HG03097 (cell line): Measurements from ENCODE around the gene GPR4.
"Not testable (repeated sequence)": the region's sequence is repeated elsewhere in the genome, so short reads cannot be mapped to it uniquely, and the experiment has no call there.

Experiments used
- ATAC-seq: cut with Tn5 transposase; IDR thresholded peaks from one replicate; pipeline ENCODE4 v1.9.1; 2021; ENCODE audit not compliant: unreplicated experiment, low FRiP score

The GPR4 gene

DNA sequence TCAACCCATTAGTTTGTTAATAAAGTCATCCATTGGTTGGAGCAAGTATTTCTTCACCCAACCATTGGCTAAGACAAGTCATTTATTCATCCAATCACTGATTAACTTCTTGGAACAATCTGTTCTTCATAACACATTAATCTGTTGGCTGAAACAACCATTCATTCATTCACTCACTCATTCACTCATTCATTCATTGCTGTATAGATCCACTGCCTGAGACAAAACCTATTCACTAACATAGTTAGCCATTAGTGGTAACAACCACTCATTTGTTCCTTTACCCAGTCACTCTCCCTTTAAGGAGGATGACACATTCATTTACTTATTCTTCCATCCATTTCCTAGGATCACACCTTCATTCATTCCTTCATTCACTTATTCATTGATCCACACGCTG lies 22.0 kb upstream of the GPR4 start:
- ATAC-seq = no peak

GRCh38 chr19:45621976-45622503 lies 20.0 kb upstream of the GPR4 start:
- ATAC-seq = no peak

- ATAC-seq = no peak
These were observed 19.4 kb upstream of the GPR4 start for GRCh38 chr19:45621389-45621788.

DNA sequence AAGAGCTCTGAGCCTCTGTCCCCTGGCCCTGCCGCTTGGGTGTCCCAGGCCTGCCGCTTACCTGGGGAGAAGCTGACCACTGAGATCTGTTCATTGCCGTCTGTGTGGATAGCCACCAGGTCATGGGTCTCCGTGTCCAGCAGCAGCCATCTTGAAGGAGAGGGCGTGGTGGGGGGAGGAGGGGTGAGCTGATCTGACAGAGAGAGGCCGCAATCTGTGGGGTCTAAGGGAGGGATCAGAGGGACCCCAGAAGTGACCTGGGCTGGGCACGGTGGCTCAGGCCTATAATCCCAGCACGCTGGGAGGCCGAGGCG lies 14.6 kb upstream of the GPR4 start:
- no peak for ATAC-seq

- ATAC-seq = no peak
These were observed 14.0 kb upstream of the GPR4 start for GRCh38 chr19:45615795-45616703.

GRCh38 chr19:45615056-45615455 lies 13.0 kb upstream of the GPR4 start:
- not testable (repeated sequence) for ATAC-seq

- ATAC-seq = no peak
These were observed 12.1 kb upstream of the GPR4 start for GRCh38 chr19:45613926-45614725.

DNA sequence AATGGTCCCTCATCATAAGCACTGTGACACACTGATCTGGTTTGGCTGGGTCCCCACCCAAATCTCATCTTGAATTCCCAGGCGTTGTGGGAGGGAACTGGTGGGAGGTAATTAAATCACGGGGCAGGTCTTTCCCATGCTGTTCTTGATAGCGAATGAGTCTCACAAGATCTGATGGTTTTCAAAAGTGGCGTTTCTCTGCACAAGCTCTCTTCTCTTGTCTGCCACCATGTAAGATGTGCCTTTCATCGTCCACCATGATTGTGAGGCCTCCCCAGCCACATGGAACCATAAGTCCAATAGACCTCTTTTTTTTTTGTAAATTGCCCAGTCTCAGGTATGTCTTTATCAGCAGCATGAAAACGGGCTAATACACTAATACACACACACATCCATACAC lies 6.9 kb upstream of the GPR4 start:
- ATAC-seq = no peak

DNA sequence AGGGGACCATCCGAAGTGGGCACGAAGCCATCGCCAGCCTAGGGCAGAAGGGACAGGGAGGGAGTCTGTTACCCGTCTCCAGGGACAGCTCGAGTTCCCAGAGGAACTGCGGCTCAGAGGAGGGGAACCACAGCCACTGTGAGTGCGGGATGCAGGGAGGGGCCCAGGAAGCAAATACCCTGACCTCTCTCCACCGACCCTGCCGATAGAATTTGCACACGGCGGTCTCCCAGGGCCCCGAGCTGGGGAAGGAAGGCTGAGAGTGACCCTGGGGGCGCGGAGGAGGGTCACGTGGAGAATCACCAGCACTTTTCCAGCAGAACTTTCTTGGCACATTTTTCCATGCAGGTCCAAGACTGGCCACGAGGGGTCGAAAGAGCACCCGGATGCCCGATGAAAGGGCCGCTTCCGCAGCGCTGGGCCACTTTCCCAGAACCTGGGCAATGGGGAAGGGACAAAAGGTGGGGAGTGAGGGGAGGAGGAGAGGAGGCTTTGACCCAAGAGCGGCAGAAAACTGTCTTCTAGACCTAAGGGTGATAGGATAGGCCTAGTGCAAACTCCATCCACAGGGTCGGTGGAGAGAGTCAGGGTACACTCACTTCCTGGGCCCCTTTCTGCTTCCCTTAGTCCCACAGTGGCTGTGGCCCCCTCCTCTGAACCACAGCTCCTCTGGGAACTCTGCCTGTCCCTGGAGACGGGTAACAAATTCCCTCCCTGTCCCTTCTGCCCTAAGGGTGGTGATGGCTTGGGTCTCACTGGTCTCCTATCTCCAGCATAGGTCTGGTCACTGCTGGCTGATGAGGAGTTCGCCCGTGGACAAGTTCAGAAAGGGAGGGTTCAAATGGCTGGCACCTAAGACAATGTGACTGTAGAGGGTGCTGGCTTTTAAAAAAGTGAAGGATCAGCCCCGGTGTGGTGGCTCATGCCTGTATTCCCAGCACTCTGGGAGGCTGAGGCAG lies 5.3 kb upstream of the GPR4 start:
- ATAC-seq = no peak

- ATAC-seq = no peak
These were observed 897 bp downstream of the GPR4 start for GRCh38 chr19:45601115-45601514.

DNA sequence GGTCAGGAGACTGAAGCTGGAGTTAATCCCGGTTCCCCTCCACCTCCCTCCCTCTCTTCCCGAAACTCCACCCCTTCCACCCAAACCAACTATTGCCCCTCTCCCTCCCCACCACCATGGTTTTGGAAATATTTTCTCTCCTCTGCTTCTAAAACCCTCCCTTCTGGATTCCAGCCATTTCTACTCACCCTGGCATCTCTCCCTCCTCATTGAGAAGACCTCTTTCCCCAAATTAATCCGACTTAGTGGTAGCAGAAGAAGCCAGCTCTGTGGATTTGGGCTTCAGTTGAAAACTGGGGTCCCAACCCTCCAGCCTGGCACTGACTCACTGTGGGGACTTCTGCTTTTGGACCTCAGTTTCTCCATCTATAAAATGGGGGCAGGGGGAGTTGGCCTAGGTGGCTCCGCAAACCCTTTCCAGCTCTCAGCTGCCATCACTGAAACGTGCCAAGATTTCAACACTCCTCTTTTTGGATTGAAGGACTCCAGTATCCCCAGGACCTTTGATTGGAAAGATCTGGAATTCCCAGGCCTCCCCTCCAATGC lies 1.6 kb downstream of the GPR4 start:
- ATAC-seq = no peak

- no peak for ATAC-seq
These were observed 2.7 kb downstream of the GPR4 start for GRCh38 chr19:45599286-45599685.

DNA sequence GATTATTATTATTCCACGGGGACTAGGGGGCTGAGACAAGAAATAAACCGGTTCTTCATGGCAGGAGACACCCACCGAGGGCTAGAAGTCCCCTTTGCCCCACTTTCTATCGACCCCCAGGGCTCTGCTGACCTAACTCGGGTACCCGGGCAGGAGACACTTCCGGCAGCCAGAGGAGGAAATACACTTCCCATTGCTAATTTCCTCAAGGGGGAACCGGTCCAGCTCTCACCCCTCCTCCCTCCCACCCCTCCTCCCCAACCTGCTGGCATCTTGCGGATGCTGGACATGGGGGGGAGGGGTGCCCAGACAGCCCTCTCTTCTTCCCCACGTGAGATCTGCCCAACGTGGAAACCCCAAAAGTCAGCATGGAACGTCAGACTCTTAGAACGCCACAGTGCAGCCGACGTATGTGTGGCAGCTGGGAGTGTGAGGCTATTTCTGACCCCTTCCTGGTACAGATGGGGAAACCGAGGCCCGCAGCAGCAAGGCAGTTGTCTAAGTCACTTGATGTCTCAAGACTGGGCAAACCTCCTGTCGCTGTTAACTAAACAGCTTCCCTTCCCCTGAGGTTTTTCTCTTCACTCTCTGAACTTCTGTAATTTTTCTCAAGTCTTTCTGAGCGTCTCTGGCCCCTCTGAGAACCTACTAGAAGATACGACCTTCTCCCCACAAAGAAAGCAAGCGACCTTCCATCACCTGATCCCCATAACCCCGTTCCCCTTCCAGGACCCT lies 3.6 kb downstream of the GPR4 start:
- ATAC-seq = no peak

DNA sequence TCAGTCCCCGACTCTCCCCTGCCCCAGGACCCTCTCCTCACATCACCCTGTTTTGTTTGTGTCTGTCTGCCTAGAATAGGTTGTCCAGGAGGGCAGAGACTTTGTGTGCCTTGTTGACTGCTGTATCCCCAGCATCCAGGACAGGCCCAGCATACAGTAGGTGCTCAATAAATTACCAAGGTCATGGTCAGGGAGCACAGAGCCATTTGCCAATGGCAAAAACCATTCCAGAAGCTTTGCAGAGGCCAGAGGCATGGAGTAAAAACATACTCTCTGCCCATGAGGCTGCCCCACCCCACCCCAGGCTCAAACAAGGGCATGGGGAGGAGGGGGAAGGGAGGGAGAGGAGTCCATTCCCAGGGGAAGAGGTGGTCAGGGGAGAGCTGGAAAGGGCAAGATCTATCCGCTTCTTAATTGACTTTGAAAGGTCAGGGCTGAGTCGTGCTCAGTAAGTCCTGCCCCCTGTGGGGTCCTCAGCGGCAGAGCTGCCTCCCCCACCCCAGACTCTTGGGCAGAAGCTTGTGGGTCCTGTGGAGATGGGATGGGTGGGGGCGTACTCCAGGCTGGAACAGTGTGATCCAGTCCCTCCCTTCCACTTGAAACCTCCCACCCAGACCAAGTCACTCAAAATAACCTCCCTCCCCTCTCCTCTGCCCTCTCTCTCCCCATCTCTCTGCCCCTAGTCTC lies 4.4 kb downstream of the GPR4 start:
- ATAC-seq = no peak

DNA sequence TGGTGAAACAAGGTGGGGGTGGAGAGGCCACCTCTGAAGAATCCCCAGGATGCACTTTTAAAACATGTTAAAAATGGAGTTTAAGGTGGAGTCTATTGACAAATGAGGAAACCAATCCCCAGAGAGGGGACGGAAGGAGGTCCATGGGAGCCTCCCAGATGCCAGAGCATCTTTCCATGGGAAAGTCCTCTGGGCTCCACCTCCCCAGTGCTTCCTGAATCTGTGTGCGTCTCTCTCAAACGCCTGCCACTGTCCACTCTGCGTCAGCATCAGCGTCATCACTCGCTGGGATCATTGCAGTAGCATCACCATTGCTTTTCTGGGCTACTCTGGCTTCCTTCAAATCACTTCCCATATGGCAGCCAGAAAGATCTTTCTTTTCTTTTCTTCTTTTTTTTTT lies 6.2 kb downstream of the GPR4 start:
- ATAC-seq = no peak

DNA sequence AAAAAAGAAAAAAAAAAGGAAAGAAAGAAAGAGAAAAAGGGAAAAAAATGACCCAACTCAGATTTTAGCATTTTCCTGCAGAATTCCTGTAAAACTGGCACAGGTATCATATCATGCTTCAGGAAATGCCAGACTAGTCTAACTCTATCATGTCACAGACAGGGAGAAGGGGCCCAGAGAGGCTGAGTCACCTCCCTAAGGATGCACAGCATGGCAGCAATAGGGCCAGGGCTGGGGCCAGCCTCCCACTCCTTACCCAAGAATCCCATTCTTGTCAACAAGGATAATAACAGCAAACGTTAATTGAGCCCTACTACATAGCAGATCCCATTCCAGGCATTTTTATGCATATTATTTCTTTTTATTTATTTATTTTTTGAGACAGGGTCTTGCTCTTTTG lies 8.5 kb downstream of the GPR4 start:
- ATAC-seq = no peak

DNA sequence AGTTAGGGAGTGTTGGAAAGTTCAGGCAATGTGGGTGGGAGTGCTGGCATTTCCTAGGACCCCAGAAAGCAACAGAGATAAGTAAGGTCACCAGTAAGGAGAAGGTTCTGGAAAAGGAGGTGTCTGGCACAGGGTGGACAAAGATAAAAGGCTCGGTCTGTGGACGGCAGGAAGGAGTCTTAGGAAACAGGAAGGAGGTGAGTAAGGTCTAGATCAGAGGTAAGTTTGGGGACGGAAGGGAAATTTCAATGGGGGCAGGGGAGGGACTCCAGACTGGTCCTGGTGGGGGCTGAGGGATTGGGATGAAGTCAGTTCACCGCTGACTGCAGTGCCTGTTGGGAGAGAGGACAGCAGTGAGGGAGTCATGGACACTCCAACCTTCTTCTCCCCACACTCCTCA lies 9.6 kb downstream of the GPR4 start:
- ATAC-seq = no peak

DNA sequence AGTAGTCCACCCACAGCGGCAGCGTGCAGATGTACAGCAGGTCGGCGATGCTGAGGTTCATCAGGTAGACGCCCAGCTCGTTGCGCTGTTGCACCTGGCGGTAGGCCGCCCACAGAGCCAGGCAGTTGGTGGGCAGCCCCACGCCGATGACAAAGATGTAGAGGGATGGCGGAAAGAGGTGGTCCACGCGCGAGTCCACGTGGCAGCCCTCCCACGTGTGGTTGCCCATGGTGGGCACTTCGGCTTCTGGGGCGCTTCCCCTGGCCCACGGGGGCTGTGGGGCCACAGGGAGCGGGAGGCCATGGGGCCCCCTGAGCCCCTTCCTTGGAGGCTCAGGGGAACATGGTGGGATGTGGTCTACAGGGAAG lies 10.4 kb downstream of the GPR4 start:
- no peak for ATAC-seq

GRCh38 chr19:45591004-45591637 lies 10.9 kb downstream of the GPR4 start:
- no peak for ATAC-seq
